ENCODE data around the gene FMNL1.
"Not testable (repeated sequence)": the region's sequence is repeated elsewhere in the genome, so short reads cannot be mapped to it uniquely, and the experiment has no call there.

The FMNL1 gene

DNA sequence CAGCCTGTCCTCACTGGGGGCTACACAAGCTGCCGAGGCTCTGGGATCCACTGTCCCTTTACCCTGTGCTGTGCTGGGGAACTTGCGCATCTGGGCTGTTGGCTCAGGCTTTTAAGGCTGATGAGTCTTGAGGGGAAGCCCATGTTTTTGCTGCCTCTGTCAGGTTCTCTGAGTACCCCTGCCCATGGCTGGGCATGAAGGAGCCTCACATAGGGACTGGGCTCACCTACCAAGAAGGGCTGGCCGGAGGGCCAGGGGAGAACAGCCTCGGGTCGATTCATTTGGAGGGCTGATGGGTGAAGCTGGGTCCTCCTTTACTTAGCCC, 14.6 kb downstream of the FMNL1 start:
- no peak for DNase-seq (ENCODE audit: low read depth)

DNA sequence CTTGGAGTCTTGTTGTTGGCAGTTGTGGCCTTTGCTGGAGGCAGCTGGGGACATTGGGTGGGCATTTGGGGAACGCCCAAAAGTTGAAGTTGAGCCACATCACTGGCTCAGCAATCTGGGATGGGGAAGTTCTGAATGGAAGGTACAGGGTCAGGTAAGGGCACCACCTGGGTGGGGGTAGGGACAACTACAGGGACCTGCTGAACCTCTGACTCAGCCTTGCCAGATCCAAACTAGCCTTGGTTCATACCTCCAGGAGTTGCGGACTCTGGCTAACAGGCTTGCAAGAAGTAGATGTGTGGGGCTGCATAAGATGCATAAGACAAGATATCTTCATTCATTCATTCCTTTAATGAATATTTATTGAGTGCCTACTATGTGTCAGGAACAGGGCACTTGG, 16.0 kb downstream of the FMNL1 start:
- DNase-seq (ENCODE audit: low read depth): no peak

DNA sequence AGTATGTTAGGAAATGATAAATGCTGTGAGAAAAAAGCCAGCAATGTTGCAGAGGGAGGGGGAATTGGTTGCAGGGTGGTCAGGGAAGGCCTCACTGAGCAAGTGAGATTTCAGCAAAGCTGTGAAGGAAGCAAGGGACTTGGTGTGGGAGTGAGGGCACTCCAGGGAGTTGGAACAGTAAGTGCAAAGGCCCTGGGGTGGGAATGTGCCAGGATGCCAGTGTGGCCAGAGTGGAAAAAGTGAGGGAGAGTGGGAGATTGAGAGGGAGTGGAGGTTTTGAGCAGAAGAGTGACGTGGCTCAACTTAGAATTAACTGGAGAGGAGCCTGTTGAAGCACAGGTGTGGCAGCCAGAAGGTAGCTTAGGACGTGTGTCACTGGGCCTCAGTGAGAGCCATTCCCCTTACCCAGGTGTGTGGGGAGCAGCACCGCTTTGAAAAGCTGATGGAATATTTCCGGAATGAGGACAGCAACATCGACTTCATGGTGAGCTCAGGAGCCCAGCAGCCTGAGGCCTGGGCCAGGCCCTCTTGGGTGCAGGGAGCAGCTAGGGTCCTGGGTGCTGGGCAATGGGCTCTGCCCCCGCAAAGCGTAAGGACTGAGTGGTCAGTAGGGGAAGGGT, 16.6 kb downstream of the FMNL1 start:
- DNase-seq (ENCODE audit: low read depth): no peak

GRCh38 chr17:45240905-45241327, 19.2 kb downstream of the FMNL1 start:
- DNase-seq (ENCODE audit: low read depth): no peak

DNA sequence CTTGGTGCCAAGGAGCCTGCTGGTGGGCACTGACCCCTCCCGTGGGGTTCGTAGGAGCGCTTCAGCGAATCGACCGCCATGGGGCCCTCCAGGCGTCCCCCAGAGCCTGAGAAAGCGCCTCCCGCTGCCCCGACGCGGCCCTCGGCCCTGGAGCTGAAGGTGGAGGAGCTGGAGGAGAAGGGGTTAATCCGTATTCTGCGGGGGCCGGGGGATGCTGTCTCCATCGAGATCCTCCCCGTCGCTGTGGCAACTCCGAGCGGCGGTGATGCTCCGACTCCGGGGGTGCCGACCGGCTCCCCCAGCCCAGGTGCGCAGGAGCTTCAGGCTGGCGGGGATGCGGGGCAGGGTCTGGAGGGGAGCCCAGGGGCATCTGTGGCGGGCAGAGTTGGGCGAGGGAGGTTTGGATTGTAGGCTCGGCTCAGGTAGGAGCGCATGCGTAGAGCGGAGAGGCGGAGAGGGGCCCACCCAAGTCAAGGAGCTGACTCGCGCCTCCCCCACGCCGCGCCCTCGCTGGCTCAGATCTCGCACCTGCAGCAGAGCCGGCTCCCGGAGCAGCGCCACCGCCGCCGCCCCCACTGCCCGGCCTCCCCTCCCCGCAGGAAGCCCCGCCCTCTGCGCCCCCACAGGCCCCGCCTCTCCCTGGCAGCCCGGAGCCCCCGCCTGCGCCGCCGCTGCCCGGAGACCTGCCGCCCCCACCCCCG, 19.8 kb downstream of the FMNL1 start:
- DNase-seq (ENCODE audit: low read depth): no peak

GRCh38 chr17:45242029-45242414, 20.3 kb downstream of the FMNL1 start:
- no peak for DNase-seq (ENCODE audit: low read depth)

- DNase-seq (ENCODE audit: low read depth): no peak
These were observed 22.1 kb downstream of the FMNL1 start for GRCh38 chr17:45243750-45244149.

GRCh38 chr17:45244725-45245656, 23.3 kb downstream of the FMNL1 start:
- DNase-seq (ENCODE audit: low read depth): no peak

- DNase-seq (ENCODE audit: low read depth): no peak
These were observed 24.7 kb downstream of the FMNL1 start for GRCh38 chr17:45246338-45246737.

- DNase-seq (ENCODE audit: low read depth): no peak
These were observed 25.3 kb downstream of the FMNL1 start for GRCh38 chr17:45246861-45247428.

DNA sequence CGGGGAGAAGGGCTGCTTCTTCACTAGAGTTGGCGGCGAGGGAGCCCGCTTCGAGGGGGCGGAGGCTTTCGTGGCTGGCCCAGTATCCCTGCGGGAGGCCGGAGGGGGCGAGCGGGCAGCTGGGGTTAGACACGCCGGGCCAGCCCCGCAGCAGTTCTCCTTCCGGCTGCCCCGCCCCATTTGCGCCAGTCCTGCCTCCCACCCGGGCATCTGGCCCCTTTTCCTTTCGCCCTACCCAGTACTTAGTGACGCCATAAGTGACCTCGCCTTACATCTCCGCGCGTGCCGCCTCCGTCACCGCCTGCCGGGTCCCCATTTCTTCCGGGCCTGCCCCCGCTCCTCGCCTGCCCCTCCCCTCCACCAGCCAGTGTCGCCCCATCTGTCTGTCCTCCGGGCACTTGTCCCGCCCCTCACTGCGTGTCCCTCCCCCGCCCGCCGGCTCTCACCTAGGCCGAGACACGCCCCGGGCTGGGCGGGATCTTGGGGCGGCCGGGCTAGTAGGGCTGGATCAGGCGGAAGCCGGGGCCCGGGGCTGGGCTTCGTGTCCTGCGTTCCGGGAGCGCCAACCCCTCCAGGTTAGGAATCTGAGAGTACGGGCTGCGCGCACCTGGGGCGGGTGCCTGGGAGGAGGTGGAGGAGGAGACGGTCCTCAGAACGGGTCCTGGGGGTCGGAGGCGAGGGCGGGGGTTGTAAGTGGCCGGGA, 25.9 kb downstream of the FMNL1 start:
- peak; percentile 84 for DNase-seq (ENCODE audit: low read depth)

DNA sequence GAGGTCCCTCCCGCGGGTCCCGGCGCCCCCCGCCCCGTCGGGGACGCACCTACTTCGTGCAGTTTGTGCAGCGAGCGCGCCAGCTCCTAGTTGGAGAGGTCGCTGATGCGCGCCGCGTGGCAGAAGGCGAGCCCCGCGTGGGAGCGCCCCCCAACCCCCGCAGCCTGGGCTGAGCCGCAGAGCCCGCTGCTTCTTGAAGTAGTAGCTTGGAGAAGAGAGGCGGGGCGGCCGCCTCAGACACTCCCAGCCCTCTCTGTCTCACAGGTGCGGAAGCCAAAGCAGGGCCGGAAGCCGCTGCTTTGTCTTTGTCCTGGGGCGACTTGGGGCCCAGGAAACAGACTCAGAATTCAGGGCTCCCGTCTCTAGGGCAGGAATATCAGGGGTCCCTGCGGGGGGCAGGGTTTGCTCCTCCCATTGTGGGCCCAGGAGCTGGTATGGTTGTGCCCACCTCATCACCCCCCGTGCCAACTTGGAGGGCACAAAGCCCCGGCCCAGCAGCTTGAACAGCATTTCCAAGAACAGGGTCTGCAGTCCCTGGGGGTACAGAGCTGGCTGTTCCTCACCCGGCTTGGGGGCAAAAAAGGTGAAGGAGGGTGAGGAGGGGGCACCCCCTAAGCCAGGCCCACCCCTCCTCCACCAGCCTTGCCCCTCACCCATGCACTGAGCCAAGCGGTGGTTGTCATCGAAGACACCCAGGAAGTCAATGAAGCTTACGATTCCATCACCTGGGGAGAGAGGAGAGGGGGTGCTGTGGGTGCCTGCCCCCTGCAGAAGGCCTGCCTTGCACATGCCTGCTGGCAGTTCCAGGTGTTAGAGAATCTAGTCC, 26.7 kb downstream of the FMNL1 start:
- no peak for DNase-seq (ENCODE audit: low read depth)

DNA sequence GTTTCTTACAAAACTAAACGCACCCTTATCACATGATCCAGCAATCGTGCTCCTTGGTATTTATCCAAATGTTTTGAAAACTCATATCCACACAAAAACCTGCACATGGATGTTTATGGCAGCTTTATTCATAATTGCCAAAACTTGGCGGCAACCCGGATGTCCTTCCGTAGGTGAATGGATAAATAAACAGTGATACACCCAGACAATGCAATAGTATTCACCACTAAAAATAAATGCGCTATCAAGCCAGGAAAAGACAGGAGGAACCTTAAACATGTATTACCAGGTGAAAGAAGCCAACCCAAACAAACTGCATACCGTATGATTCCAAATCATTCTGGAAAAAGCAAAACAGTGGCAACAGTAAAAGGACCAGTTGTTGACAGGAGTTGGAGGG, 30.2 kb downstream of the FMNL1 start:
- DNase-seq (ENCODE audit: low read depth): no peak

GRCh38 chr17:45253237-45253636, 31.6 kb downstream of the FMNL1 start:
- not testable (repeated sequence) for DNase-seq (ENCODE audit: low read depth)

GRCh38 chr17:45253879-45254278, 32.2 kb downstream of the FMNL1 start:
- no peak for DNase-seq (ENCODE audit: low read depth)

DNA sequence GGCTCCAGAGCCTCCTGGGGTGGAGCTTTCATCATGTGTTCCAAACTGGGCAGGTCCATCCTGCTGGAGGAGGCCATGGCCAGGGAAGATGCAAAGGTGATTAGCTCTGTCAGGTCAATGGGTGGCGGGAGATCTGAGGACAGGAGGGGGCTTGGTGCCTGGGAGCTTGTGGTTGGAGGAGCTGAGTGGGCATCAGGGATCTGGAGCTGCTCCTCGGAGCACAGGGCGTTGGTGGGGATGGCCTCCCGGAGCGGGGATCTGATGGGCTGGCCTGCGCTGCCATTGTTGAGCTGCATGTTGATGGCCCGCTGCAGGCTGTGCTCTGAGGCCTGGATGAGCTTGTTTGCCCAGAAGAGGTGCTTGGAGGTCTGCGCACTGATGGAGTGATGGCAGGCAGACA, 33.7 kb downstream of the FMNL1 start:
- no peak for DNase-seq (ENCODE audit: low read depth)

DNA sequence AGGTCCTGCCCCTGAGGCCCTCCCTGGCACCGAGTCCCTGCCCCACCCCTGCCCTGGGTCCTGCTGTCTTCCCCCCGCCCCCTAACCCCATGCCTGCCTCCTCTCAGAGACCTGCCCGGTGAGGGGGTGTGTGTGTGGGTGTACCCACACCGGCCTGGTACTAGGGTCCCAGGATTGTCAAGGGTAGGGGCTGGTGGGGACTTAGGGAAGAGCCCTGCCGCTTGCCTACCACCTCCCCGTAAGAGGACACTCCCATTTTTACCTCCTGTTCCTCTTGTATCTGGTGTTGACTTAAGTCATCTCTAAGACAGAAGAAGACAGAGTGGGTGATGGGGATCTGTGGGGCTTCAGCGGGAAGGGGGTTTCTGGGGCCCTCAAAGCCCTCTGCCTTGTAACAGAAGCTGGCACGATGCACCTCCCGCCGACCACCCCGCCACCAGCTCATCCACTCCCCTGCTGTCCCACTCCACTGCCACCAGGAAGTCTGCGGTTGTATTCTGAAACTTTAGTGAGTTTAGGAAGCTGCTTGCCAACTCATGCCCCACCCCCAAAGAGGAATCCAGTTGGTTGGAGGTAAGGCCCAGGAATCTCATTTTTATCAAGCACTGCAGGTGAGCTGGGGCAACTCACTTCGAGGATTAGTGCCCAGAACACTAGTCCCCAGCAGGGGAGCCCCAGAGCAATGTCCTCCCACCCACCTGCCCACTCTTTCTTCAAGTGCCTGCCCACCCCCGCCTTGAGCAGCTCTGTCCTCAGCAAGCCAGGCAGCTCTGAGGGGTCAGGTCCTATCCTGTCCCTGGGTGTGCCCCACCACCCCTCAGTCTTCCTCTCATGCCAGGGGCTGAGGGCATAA, 34.7 kb downstream of the FMNL1 start:
- DNase-seq (ENCODE audit: low read depth): no peak

DNA sequence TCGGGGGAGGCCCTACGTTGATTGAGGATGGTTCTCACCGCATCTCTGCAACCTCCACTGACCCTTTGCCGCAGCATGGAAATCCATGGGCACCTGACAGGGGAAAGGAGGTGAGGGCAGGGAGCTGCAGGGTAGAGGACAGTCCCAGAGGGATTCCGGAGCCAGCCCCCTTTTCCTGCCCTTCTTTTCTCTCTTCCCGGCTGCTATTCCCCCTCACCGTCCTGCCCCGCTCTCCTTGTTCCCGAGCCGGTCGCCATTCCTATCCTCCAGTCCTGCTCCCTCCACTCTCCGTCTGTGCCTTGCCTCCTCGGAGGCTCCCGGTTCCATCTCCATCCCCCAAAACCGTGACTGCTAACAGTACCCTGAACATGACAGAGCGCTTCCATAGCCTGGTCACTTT, 35.4 kb downstream of the FMNL1 start:
- no peak for DNase-seq (ENCODE audit: low read depth)

DNA sequence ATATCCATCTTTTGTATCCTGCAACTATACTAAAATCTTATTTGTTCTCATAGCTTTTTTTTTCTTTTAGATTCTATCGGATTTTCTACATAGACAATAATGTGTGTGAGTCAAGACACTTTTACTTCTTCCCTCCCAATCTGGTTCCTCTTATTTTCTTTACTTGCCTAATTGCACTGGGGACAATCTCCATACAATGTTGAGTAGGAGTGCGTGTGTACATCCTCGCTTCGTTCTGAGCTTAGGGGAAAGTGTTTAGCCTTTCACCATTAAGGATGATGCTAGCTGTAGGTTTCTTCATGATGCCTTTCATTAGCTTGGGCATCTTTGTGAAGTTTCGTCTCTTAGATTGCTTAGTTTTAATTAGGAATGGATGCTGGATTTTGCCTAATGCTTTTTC, 37.3 kb downstream of the FMNL1 start:
- no peak for DNase-seq (ENCODE audit: low read depth)

DNA sequence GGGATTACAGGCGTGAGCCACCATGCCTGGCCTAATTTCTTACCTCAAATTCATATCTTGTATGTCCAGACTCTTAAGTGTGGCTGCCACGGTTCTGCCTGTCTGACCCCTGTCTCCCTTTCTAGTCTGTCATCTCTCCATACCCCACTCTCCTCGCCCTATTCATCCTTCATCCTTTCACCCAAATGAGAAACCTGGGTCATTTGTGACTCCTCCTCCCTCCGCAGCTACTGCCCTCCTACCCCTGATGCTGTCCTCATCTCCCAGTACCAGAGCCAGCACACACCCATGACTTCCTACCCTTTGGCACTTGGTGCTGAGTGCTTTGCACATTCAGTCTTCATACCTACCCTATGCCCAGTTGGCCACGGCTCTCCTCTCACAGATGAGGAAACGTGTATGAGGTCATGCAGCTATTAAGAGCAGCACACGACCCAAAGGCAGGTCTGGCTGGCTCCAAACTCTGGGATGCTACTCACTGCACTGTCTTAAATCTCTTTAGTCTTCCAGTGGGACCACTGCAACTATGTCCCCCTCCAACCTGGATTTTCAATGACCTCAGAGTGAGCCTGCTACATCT, 38.6 kb downstream of the FMNL1 start:
- peak; percentile 33 for DNase-seq (ENCODE audit: low read depth)
